ENCODE measurements around the gene SLC16A13. TPM values are rescaled to one million over a fixed set of nuclear protein-coding genes. Genes with fewer than 3 reads are reported as not detected.
"Not testable (repeated sequence)": the region's sequence is repeated elsewhere in the genome, so short reads cannot be mapped to it uniquely, and the experiment has no call there.

The SLC16A13 gene, protein sequence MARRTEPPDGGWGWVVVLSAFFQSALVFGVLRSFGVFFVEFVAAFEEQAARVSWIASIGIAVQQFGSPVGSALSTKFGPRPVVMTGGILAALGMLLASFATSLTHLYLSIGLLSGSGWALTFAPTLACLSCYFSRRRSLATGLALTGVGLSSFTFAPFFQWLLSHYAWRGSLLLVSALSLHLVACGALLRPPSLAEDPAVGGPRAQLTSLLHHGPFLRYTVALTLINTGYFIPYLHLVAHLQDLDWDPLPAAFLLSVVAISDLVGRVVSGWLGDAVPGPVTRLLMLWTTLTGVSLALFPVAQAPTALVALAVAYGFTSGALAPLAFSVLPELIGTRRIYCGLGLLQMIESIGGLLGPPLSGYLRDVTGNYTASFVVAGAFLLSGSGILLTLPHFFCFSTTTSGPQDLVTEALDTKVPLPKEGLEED
- total RNA-seq (6.5 TPM), polyA plus RNA-seq (ENCODE audit: insufficient read depth, low read depth, low replicate concordance) (11.6 TPM)
- long read RNA-seq, donor 1 = 0 reads
- long read RNA-seq, donor 2, partial matches to known transcripts = 0 of 3 reads
- long read RNA-seq, donor 2, other reads (novel, unspliced or antisense) = 0 of 3 reads
- long read RNA-seq, donor 3, partial matches to known transcripts = 0 of 1 reads
- long read RNA-seq, donor 3, other reads (novel, unspliced or antisense) = 0 of 1 reads
- long read RNA-seq, donor 4 = 0 reads
- long read RNA-seq, donor 5 = 0 reads
- long read RNA-seq, donor 6, partial matches to known transcripts = 0 of 1 reads
- long read RNA-seq, donor 6, other reads (novel, unspliced or antisense) = 0 of 1 reads
- long read RNA-seq, donor 7, partial matches to known transcripts = 1 of 2 reads
- long read RNA-seq, donor 7, other reads (novel, unspliced or antisense) = 1 of 2 reads
- long read RNA-seq, donor 8 = 0 reads
- long read RNA-seq, donor 9, partial matches to known transcripts = 0 of 1 reads
- long read RNA-seq, donor 9, other reads (novel, unspliced or antisense) = 0 of 1 reads
- long read RNA-seq, donor 10 = 0 reads

DNA sequence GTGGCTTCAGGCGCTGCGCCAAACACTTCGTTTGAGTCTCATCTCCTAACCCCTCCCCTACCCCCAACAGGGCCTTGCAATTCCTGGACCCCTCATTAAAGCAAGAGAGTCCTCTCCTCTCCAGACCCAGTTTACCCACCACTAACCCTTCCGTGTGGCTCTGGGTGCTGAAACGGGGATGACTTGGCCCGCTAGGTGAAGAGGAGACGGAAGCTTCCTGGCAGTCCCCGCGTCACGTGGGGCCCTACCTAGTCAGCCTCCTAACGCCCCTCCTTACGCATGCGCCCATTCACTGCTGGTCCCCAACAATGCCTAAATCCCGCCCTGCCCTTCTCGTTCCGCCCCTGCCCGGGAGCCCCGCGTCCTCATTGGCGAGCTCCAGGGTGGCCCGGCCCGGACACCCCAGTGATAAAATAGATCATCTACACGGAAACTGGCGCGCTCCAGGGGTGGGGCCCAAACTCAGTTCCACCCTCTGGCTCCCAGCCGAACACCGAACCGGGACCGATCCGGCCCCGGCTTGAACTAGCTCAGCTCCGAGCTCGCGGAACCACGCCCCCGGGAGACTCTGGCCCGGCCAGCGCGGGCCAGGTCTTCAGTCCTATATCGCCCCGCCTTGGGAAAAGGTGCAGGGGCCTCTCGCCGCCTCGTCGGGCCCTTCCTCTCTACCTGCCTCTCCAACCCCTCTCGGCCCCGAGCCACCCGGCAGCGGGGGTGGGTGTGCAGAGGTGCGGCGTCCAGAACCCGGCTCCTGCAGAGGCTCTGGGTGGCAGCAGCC is at the start of gene SLC16A13:
TSS of gene SLC16A13 (plus strand) at position 425 of the 778 bp plus-strand sequence. CDS start 368 bp downstream, outside the sequence.
- peak; percentile 95 to 99 (median 97) for DNase-seq
- intact Hi-C loops (cut with DNase I) = no loop called here
- H3K9ac ChIP-seq (ENCODE audit: low read length in 3 of 3) = peak within 1 kb of the TSS; percentile 47 to 96 (median 54)
- no peaks in the 10 kb centered on the region for H3K27me3 ChIP-seq (ENCODE audit: control insufficient read depth, insufficient read depth, low read length)
- H3K27ac ChIP-seq (ENCODE audit: low read depth in 2 of 2, low read length in 2 of 2) = peak within 1 kb of the TSS; percentile 86 to 95
- peaks cover 0 to 23% (median 13%) of the 10 kb centered on the region in 3 donors for H3K4me1 ChIP-seq (ENCODE audit: control insufficient read depth in 2 of 3, insufficient read depth in 2 of 3, low read depth in 1 of 3, low read length in 3 of 3)
- no peaks in the 10 kb centered on the region for H3K9me3 ChIP-seq (ENCODE audit: control insufficient read depth in 2 of 3, insufficient read depth in 1 of 3, low read length in 3 of 3)
- no peak for TF ChIP-seq CTCF (IDR thresholded peaks at IDR 0.05; ENCODE audit: borderline replicate concordance, extremely low read depth, insufficient read depth)
- H3K36me3 ChIP-seq (ENCODE audit: control insufficient read depth in 2 of 3, insufficient read depth in 3 of 3, low read length in 3 of 3) = no peaks in the 10 kb centered on the region
- peak within 1 kb of the TSS; percentile 53 to 94 (median 73) for H3K4me3 ChIP-seq (ENCODE audit: low read length in 3 of 3)
- peak; percentile 85 for FAIRE-seq

- Histone ChIP-seq H3K27me3 (ENCODE audit: control insufficient read depth, insufficient read depth, low read length) (no peaks in the 10 kb centered on the region), H3K4me1 (ENCODE audit: control insufficient read depth in 2 of 3, insufficient read depth in 2 of 3, low read depth in 1 of 3, low read length in 3 of 3) (no peaks in the 10 kb centered on the region), H3K27ac (ENCODE audit: low read depth in 2 of 2, low read length in 2 of 2) (no peak overlapping the region), H3K4me3 (ENCODE audit: low read length in 3 of 3) (no peak overlapping the region), H3K36me3 (ENCODE audit: control insufficient read depth in 2 of 3, insufficient read depth in 3 of 3, low read length in 3 of 3) (no peaks in the 10 kb centered on the region), H3K9me3 (ENCODE audit: control insufficient read depth in 2 of 3, insufficient read depth in 1 of 3, low read length in 3 of 3) (no peaks in the 10 kb centered on the region), H3K9ac (ENCODE audit: low read length in 3 of 3) (no peak overlapping the region)
- DNase-seq = no peak
- no peak for FAIRE-seq
- TF ChIP-seq CTCF (IDR thresholded peaks at IDR 0.05; ENCODE audit: borderline replicate concordance, extremely low read depth, insufficient read depth) = no peak
- intact Hi-C loops (cut with DNase I) = no loop called here
These were observed 49.1 kb upstream of the SLC16A13 start for GRCh38 chr17:6986676-6987075.

DNA sequence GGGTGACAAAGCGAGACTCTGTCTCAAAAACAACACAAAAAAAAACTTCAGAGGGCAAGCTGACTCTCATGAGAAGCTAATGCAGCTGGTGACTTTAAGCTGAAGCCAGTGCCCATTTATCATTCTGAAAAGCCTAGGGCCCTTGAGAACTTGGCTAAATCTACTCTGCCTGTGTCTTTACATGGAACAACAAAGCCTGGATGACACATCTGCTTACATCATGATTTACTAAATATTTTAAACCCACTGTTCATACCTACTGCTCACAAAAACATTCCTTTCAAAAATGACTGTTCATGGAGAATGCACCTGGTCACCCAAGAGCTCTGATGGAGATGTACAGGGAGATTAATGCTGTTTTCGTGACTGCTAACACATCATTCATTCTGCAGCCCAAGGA is 46.0 kb upstream of the SLC16A13 start:
- Histone ChIP-seq H3K9me3 (ENCODE audit: control insufficient read depth in 2 of 3, insufficient read depth in 1 of 3, low read length in 3 of 3) (no peaks in the 10 kb centered on the region), H3K4me1 (ENCODE audit: control insufficient read depth in 2 of 3, insufficient read depth in 2 of 3, low read depth in 1 of 3, low read length in 3 of 3) (no peaks in the 10 kb centered on the region), H3K4me3 (ENCODE audit: low read length in 3 of 3) (no peak overlapping the region), H3K36me3 (ENCODE audit: control insufficient read depth in 2 of 3, insufficient read depth in 3 of 3, low read length in 3 of 3) (no peaks in the 10 kb centered on the region), H3K27ac (ENCODE audit: low read depth in 2 of 2, low read length in 2 of 2) (no peak overlapping the region), H3K27me3 (ENCODE audit: control insufficient read depth, insufficient read depth, low read length) (no peaks in the 10 kb centered on the region), H3K9ac (ENCODE audit: low read length in 3 of 3) (no peak overlapping the region)
- no peak for TF ChIP-seq CTCF (IDR thresholded peaks at IDR 0.05; ENCODE audit: borderline replicate concordance, extremely low read depth, insufficient read depth)
- intact Hi-C loops (cut with DNase I) = no loop called here
- DNase-seq = no peak
- FAIRE-seq = no peak

GRCh38 chr17:6993613-6994056 is 42.2 kb upstream of the SLC16A13 start:
- H3K27ac ChIP-seq (ENCODE audit: low read depth in 2 of 2, low read length in 2 of 2); H3K9me3 ChIP-seq (ENCODE audit: control insufficient read depth in 2 of 3, insufficient read depth in 1 of 3, low read length in 3 of 3); intact Hi-C loops (cut with DNase I); H3K4me3 ChIP-seq (ENCODE audit: low read length in 3 of 3); FAIRE-seq; DNase-seq; H3K36me3 ChIP-seq (ENCODE audit: control insufficient read depth in 2 of 3, insufficient read depth in 3 of 3, low read length in 3 of 3); H3K4me1 ChIP-seq (ENCODE audit: control insufficient read depth in 2 of 3, insufficient read depth in 2 of 3, low read depth in 1 of 3, low read length in 3 of 3); H3K9ac ChIP-seq (ENCODE audit: low read length in 3 of 3); H3K27me3 ChIP-seq (ENCODE audit: control insufficient read depth, insufficient read depth, low read length): not testable (repeated sequence)
